A673 (cell line): ENCODE measurements around the gene ID1. TPM values are rescaled to one million over a fixed set of nuclear protein-coding genes. Genes with fewer than 3 reads are reported as not detected.

ENCODE experiments used
- BruUV-seq: library from RNA; stranded (reverse); fragments of 400-500 nt; replicated peaks from 2 replicates; lab custom pipeline; 2021; lab: Mats Ljungman, UMichigan
- CTCF ChIA-PET: fragments of 300-600 bp; sonication (Branson Sonifier 250); formaldehyde crosslinking; loops from one replicate; lab custom pipeline; 2022; ENCODE audit warnings: antibody characterized with exemption; lab: Charles Lee
- POLR2A ChIA-PET: fragments of 300-600 bp; sonication (Branson Sonifier 250); formaldehyde crosslinking; loops from one replicate; lab custom pipeline; 2022; ENCODE audit warnings: antibody characterized with exemption; ENCODE audit not compliant: low non-redundant PET; lab: Charles Lee
- DNase-seq: peaks from one replicate; pipeline ENCODE4 v3.0.0-alpha.2; 2015; ENCODE audit warnings: low spot score
- H3K27ac ChIP-seq: fragments of 200-600 bp; sonication (generic); 2 replicates; pipeline ENCODE4 v1.5.1; 2016; ENCODE audit warnings: mixed run types, low read depth, mild to moderate bottlenecking, mixed read lengths, antibody characterized with exemption, low read length; ENCODE audit not compliant: poor library complexity, severe bottlenecking
- H3K27me3 ChIP-seq: fragments of 200-600 bp; sonication (generic); replicated peaks from 2 replicates; pipeline ENCODE4 v1.6.1; 2017; ENCODE audit warnings: mixed run types, low read depth, mild to moderate bottlenecking, mixed read lengths, antibody characterized with exemption, low read length; ENCODE audit not compliant: insufficient read depth, poor library complexity
- H3K36me3 ChIP-seq: fragments of 200-600 bp; sonication (generic); 2 replicates; pipeline ENCODE4 v1.6.1; 2016; ENCODE audit warnings: mixed run types, mild to moderate bottlenecking, mixed read lengths, antibody characterized with exemption, low read length; ENCODE audit not compliant: insufficient read depth, poor library complexity, severe bottlenecking
- H3K4me1 ChIP-seq: fragments of 200-600 bp; sonication (generic); 2 replicates; pipeline ENCODE4 v1.6.1; 2017; ENCODE audit warnings: mixed run types, mild to moderate bottlenecking, mixed read lengths, antibody characterized with exemption, low read length; ENCODE audit not compliant: insufficient read depth, poor library complexity, severe bottlenecking
- H3K4me3 ChIP-seq: fragments of 200-600 bp; sonication (generic); 2 replicates; pipeline ENCODE4 v1.5.1; 2016; ENCODE audit warnings: low read depth, mixed run types, mild to moderate bottlenecking, mixed read lengths, low read length; ENCODE audit not compliant: poor library complexity, severe bottlenecking
- H3K9me3 ChIP-seq: fragments of 200-600 bp; sonication (generic); 2 replicates; pipeline ENCODE4 v1.6.1; 2016; ENCODE audit warnings: mixed run types, low read depth, mild to moderate bottlenecking, mixed read lengths, antibody characterized with exemption, low read length; ENCODE audit not compliant: poor library complexity, severe bottlenecking
- EZH2 ChIP-seq: fragments of 200-600 bp; sonication (generic); IDR thresholded peaks from 2 replicates; pipeline ENCODE4 v1.6.1; 2017; ENCODE audit warnings: borderline replicate concordance, low read depth, mild to moderate bottlenecking, mixed read lengths, antibody characterized with exemption, low read length; ENCODE audit not compliant: poor library complexity, severe bottlenecking
- intact Hi-C: fragments of 100-400 bp; cut with micrococcal nuclease; formaldehyde crosslinking; loops from one replicate; pipeline ENCODE4 v1.10.0; 2022; ENCODE audit not compliant: unreplicated experiment
- total RNA-seq: library from RNA; stranded (reverse); gene quantifications from 2 replicates; pipeline ENCODE4 v1.2.3, GENCODE V29; 2021
- TF ChIP-seq, protein P1 (sequence below): fragments of 300-800, 200-600 bp; sonication (generic); conservative IDR thresholded peaks from 2 replicates; pipeline ENCODE4 v1.5.1; 2017; ENCODE audit warnings: low read depth, mild to moderate bottlenecking, antibody characterized with exemption, low read length, moderate library complexity, mixed read lengths

Gene ID1
- total RNA-seq, 1 experiment from 2014 or later = 39.3 TPM

DNA sequence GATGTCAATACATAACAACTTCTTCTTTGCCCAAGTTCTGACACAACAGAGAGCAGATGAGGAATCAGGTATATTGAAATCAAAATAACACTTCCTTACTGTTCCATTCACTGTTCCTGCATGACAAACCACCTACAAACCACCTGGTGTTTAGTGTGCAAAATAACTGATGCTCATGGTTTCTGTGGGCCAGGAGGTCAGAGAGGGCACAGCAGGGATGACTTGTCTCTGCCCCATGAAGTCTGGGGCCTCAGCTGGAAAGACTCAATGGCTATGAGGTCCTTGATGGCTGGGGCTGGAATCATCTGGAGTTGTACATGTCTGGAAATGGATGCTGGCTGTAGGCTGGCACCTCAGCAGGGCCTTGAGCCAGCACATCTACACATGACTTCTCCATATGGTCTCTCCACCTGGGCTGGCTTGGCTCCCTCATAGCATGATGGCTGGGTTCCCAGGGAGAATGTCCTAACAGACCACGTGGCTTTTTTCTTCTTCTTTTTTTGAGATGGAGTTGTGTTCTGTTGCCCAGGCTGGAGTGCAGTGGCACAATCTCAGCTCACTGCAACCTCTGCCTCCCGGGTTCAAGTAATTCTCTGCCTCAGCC, 25.2 kb downstream of the ID1 start:
- POLR2A ChIA-PET = no interaction called here
- H3K36me3 ChIP-seq = no peaks in the 10 kb centered on the region
- TF ChIP-seq EZH2 = no peak
- TF ChIP-seq, protein P1, sequence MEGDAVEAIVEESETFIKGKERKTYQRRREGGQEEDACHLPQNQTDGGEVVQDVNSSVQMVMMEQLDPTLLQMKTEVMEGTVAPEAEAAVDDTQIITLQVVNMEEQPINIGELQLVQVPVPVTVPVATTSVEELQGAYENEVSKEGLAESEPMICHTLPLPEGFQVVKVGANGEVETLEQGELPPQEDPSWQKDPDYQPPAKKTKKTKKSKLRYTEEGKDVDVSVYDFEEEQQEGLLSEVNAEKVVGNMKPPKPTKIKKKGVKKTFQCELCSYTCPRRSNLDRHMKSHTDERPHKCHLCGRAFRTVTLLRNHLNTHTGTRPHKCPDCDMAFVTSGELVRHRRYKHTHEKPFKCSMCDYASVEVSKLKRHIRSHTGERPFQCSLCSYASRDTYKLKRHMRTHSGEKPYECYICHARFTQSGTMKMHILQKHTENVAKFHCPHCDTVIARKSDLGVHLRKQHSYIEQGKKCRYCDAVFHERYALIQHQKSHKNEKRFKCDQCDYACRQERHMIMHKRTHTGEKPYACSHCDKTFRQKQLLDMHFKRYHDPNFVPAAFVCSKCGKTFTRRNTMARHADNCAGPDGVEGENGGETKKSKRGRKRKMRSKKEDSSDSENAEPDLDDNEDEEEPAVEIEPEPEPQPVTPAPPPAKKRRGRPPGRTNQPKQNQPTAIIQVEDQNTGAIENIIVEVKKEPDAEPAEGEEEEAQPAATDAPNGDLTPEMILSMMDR = no peak
- H3K4me1 ChIP-seq = no peaks in the 10 kb centered on the region
- BruUV-seq = no TSS peak
- no peaks in the 10 kb centered on the region for H3K27me3 ChIP-seq
- intact Hi-C loops = no loop called here
- H3K4me3 ChIP-seq = no peak overlapping the region
- no peaks in the 10 kb centered on the region for H3K9me3 ChIP-seq
- CTCF ChIA-PET = interaction anchor here (0.6 kb wide), 1 partner anchor 93 kb away, joined by 3 read pairs; no protein-coding TSS in a partner anchor
- no peak overlapping the region for H3K27ac ChIP-seq
- DNase-seq = no peak

DNA sequence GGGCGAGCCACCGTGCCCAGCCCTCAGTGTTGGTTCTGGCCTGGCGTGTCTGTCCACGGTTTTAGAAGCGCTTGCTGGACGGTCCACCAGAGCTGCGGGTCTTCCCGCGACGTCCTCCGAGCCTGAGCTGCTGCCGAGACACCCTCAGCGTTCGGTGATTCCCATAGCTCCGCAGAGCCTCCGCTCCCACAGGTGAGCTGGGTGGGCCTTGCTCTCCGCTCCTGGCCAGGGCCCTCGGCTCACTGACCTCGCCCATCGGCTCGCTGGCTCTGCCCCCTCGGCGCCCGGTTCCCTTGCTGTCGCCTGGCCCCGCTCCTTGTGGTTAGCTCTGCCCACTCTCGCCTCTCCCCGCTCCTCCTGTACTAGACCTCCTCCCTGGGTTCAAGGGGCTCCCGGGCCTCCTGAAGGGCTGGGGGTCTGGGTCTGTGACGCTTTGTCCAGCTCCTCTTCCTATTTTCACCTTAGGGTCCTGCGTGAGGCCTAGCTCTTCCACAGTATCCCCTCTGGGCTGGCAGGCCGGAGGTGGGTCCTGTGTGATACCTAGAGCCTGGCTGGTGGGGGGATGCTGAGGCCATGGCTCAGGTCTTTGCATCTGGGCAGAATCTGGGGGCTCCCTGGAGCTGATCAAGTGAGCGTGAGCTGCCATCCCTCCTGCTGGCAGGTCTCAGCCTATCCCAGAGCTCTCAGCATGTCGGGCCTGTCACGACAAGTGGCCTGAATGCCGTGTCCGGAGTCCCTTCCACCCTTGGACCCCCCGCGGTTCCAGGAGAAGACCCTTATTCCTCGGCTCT, 27.7 kb downstream of the ID1 start:
- no peak overlapping the region for H3K27ac ChIP-seq
- ChIA-PET CTCF (interaction anchor here (0.7 to 3.6 kb wide), 4 partner anchors 8 to 91 kb away, joined by 3 to 71 read pairs (median 4); partner anchors contain the start of gene BCL2L1), POLR2A (interaction anchor here (0.5 to 0.6 kb wide), 3 partner anchors 59 to 160 kb away, joined by 6 to 10 read pairs (median 6); no protein-coding TSS in a partner anchor)
- no peaks in the 10 kb centered on the region for H3K9me3 ChIP-seq
- no TSS peak for BruUV-seq
- no peaks in the 10 kb centered on the region for H3K36me3 ChIP-seq
- TF ChIP-seq, protein P1 = no peak
- TF ChIP-seq EZH2 = no peak
- no peak overlapping the region for H3K4me3 ChIP-seq
- H3K4me1 ChIP-seq = no peaks in the 10 kb centered on the region
- H3K27me3 ChIP-seq = no peaks in the 10 kb centered on the region
- intact Hi-C loops = no loop called here
- DNase-seq = no peak

DNA sequence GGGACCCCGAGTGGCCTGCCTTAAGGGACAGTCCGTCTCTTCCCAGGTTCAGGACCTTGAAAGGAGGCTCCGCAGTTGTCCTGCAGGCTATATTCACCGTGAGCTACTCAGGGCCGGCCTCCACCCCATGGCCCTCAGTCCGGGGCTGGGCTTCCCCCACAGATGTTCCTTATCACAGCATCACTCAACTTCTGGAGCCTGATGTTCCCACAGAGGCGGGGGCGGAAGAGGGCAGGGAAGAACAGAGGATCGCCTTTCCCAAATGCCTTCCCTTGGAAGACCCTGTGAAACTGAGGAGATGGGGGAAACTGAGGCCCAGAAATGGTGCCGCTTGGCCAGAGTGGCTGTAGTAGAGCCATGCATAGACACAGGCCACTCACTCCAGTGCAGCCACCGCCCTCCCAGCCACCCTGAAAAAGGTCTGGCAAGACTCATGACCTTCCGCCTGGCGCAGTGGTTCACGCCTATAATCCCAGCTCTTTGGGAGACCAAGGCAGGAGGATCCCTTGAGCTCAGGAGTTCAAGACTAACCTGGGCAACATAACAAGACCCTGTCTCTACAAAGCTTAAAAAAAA, 28.3 kb downstream of the ID1 start:
- no peak for TF ChIP-seq EZH2
- TF ChIP-seq, protein P1 = no peak
- Histone ChIP-seq H3K4me1 (no peaks in the 10 kb centered on the region), H3K36me3 (no peaks in the 10 kb centered on the region), H3K4me3 (no peak overlapping the region), H3K9me3 (no peaks in the 10 kb centered on the region), H3K27ac (no peak overlapping the region), H3K27me3 (no peaks in the 10 kb centered on the region)
- ChIA-PET POLR2A (interaction anchor here (0.6 kb wide), 2 partner anchors 60 to 127 kb away, joined by 5 to 6 read pairs; no protein-coding TSS in a partner anchor), CTCF (interaction anchor here (0.6 to 3.6 kb wide), 16 partner anchors 8 to 569 kb away, joined by 3 to 71 read pairs (median 7); partner anchors contain the start of genes BCL2L1 and ID1)
- no TSS peak for BruUV-seq
- DNase-seq = no peak
- intact Hi-C loops = no loop called here
